ENCODE results near the gene ROR1.

ROR1 gene

GRCh38 chr1:63966016-63966415 lies 192.2 kb downstream of the ROR1 start:
- in situ Hi-C loops (cut with MboI; ENCODE audit: low sequenced_read_pairs), result no loop called here

- in situ Hi-C loops (cut with MboI; ENCODE audit: low sequenced_read_pairs), result no loop called here
Observed at GRCh38 chr1:63967901-63968300, 194.1 kb downstream of the ROR1 start.

GRCh38 chr1:63968663-63969440 lies 195.0 kb downstream of the ROR1 start:
- in situ Hi-C loops (cut with MboI; ENCODE audit: low sequenced_read_pairs), result no loop called here

GRCh38 chr1:63969441-63969901 lies 195.7 kb downstream of the ROR1 start:
- in situ Hi-C loops (cut with MboI; ENCODE audit: low sequenced_read_pairs), result no loop called here

GRCh38 chr1:63971557-63971956 lies 197.7 kb downstream of the ROR1 start:
- in situ Hi-C loops (cut with MboI; ENCODE audit: low sequenced_read_pairs), result no loop called here

- in situ Hi-C loops (cut with MboI; ENCODE audit: low sequenced_read_pairs), result no loop called here
Observed at GRCh38 chr1:63973005-63973419, 199.2 kb downstream of the ROR1 start.

GRCh38 chr1:63974966-63975365 lies 201.1 kb downstream of the ROR1 start:
- in situ Hi-C loops (cut with MboI; ENCODE audit: low sequenced_read_pairs), result no loop called here

GRCh38 chr1:63975481-63975880 lies 201.7 kb downstream of the ROR1 start:
- in situ Hi-C loops (cut with MboI; ENCODE audit: low sequenced_read_pairs), result no loop called here

GRCh38 chr1:63976006-63976405 lies 202.2 kb downstream of the ROR1 start:
- in situ Hi-C loops (cut with MboI; ENCODE audit: low sequenced_read_pairs), result no loop called here

- in situ Hi-C loops (cut with MboI; ENCODE audit: low sequenced_read_pairs), result no loop called here
Observed at GRCh38 chr1:63977466-63977865, 203.6 kb downstream of the ROR1 start.

GRCh38 chr1:63980740-63981407 lies 207.1 kb downstream of the ROR1 start:
- in situ Hi-C loops (cut with MboI; ENCODE audit: low sequenced_read_pairs), result no loop called here

- in situ Hi-C loops (cut with MboI; ENCODE audit: low sequenced_read_pairs), result no loop called here
Observed at GRCh38 chr1:63981408-63981773, 207.6 kb downstream of the ROR1 start.

GRCh38 chr1:63982201-63982600 lies 208.4 kb downstream of the ROR1 start:
- in situ Hi-C loops (cut with MboI; ENCODE audit: low sequenced_read_pairs), result no loop called here

- in situ Hi-C loops (cut with MboI; ENCODE audit: low sequenced_read_pairs), result no loop called here
Observed at GRCh38 chr1:63983391-63984256, 209.8 kb downstream of the ROR1 start.

GRCh38 chr1:63984257-63984929 lies 210.6 kb downstream of the ROR1 start:
- in situ Hi-C loops (cut with MboI; ENCODE audit: low sequenced_read_pairs), result no loop called here

- in situ Hi-C loops (cut with MboI; ENCODE audit: low sequenced_read_pairs), result no loop called here
Observed at GRCh38 chr1:63984930-63985290, 211.1 kb downstream of the ROR1 start.

GRCh38 chr1:63987014-63987627 lies 213.3 kb downstream of the ROR1 start:
- in situ Hi-C loops (cut with MboI; ENCODE audit: low sequenced_read_pairs), result no loop called here

GRCh38 chr1:63987628-63988024 lies 213.8 kb downstream of the ROR1 start:
- in situ Hi-C loops (cut with MboI; ENCODE audit: low sequenced_read_pairs), result no loop called here

- in situ Hi-C loops (cut with MboI; ENCODE audit: low sequenced_read_pairs), result no loop called here
Observed at GRCh38 chr1:63988941-63989340, 215.1 kb downstream of the ROR1 start.

- in situ Hi-C loops (cut with MboI; ENCODE audit: low sequenced_read_pairs), result no loop called here
Observed at GRCh38 chr1:63991685-63992084, 217.9 kb downstream of the ROR1 start.

- in situ Hi-C loops (cut with MboI; ENCODE audit: low sequenced_read_pairs), result no loop called here
Observed at GRCh38 chr1:64000021-64000420, 226.2 kb downstream of the ROR1 start.
